Hepatocyte (in vitro differentiated cells): ENCODE results near the gene SLC35E2B. TPM values are rescaled to one million over a fixed set of nuclear protein-coding genes. Genes with fewer than 3 reads are reported as not detected.

ENCODE experiments used
- DNase-seq: peaks from one replicate; pipeline ENCODE4 v3.0.0-alpha.2; 2016; ENCODE audit warnings: low spot score
- H2AFZ ChIP-seq: fragments of 200-600 bp; sonication (generic); 2 replicates; pipeline ENCODE4 v1.6.0; 2016; ENCODE audit warnings: antibody characterized with exemption, mild to moderate bottlenecking
- H3K27ac ChIP-seq: fragments of 200-600 bp; sonication (generic); 2 replicates; pipeline ENCODE4 v1.5.1; 2016; ENCODE audit warnings: mild to moderate bottlenecking
- H3K27me3 ChIP-seq: fragments of 200-600 bp; sonication (generic); 2 replicates; pipeline ENCODE4 v1.6.1; 2016
- H3K36me3 ChIP-seq: fragments of 200-600 bp; sonication (generic); replicated peaks from 2 replicates; pipeline ENCODE4 v1.5.1; 2016; ENCODE audit warnings: low read depth; ENCODE audit not compliant: insufficient read depth
- H3K4me1 ChIP-seq: fragments of 200-600 bp; sonication (generic); 2 replicates; pipeline ENCODE4 v1.5.1; 2016; ENCODE audit warnings: mild to moderate bottlenecking, moderate library complexity; ENCODE audit not compliant: insufficient read depth
- H3K4me2 ChIP-seq: fragments of 200-600 bp; sonication (generic); 2 replicates; pipeline ENCODE4 v1.6.0; 2016
- H3K4me3 ChIP-seq: fragments of 200-600 bp; sonication (generic); 2 replicates; pipeline ENCODE4 v1.5.1; 2016; ENCODE audit warnings: mild to moderate bottlenecking
- H3K79me2 ChIP-seq: fragments of 200-600 bp; sonication (generic); 2 replicates; pipeline ENCODE4 v1.6.0; 2017; ENCODE audit warnings: mild to moderate bottlenecking
- H3K9me2 ChIP-seq: fragments of 200-600 bp; sonication (generic); replicated peaks from 2 replicates; pipeline ENCODE4 v1.6.0; 2017; ENCODE audit warnings: mild to moderate bottlenecking; ENCODE audit not compliant: insufficient read depth
- H3K9me3 ChIP-seq: fragments of 200-600 bp; sonication (generic); 2 replicates; pipeline ENCODE4 v1.5.1; 2016; ENCODE audit warnings: low read depth, mild to moderate bottlenecking
- H4K20me1 ChIP-seq: fragments of 200-600 bp; sonication (generic); 2 replicates; pipeline ENCODE4 v1.6.0; 2016; ENCODE audit warnings: mild to moderate bottlenecking; ENCODE audit not compliant: insufficient read depth, poor library complexity, severe bottlenecking
- CTCF ChIP-seq: fragments of 200-600 bp; sonication (generic); IDR thresholded peaks from 2 replicates; pipeline ENCODE4 v1.5.1; 2016; ENCODE audit warnings: antibody characterized with exemption, mild to moderate bottlenecking; ENCODE audit not compliant: poor library complexity
- EZH2 ChIP-seq: fragments of 200-600 bp; sonication (generic); IDR thresholded peaks from 2 replicates; pipeline ENCODE4 v1.6.1; 2016; ENCODE audit warnings: antibody characterized with exemption, mild to moderate bottlenecking, borderline replicate concordance
- EZH2phosphoT487 ChIP-seq: fragments of 200-600 bp; sonication (generic); IDR thresholded peaks from one replicate; pipeline ENCODE4 v1.6.1; 2018; ENCODE audit warnings: antibody characterized with exemption, mild to moderate bottlenecking, low read depth, moderate library complexity; ENCODE audit not compliant: unreplicated experiment, severe bottlenecking
- WGBS: methylation state at CpG from one replicate; pipeline ENCODE4 v1.1.6; 2016; ENCODE audit warnings: low lambda C conversion rate; ENCODE audit errors: missing lambda C conversion rate; 5-methylcytosine and 5-hydroxymethylcytosine counted together
- polyA plus RNA-seq: library from polyadenylated mRNA; unstranded; fragments of >200 nt; fragmentation: Nextera tagmentation; extraction: Ambion mirVana; gene quantifications from 2 replicates; pipeline ENCODE4 v1.2.1, GENCODE V29; 2016
- total RNA-seq: library from RNA; depleted of rRNA; stranded (reverse); fragments of >200 nt; gene quantifications from 2 replicates; pipeline ENCODE4 v1.2.3, GENCODE V29; 2014

Gene SLC35E2B
- total and polyA plus RNA-seq, 2 experiments from 2014 or later = 29.2 to 46.7 TPM

- no peak overlapping the region for H3K4me2 ChIP-seq
- H3K36me3 ChIP-seq = no peaks in the 10 kb centered on the region
- no peak overlapping the region for H3K27ac ChIP-seq
- no peak for DNase-seq
- no peaks in the 10 kb centered on the region for H3K9me2 ChIP-seq
- H4K20me1 ChIP-seq = peaks cover 14% of the 10 kb centered on the region
- H3K4me1 ChIP-seq = peaks cover 19% of the 10 kb centered on the region
- no peak for TF ChIP-seq EZH2phosphoT487
- no peak for TF ChIP-seq CTCF
- TF ChIP-seq EZH2 = no peak
- H3K4me3 ChIP-seq = no peak overlapping the region
- H3K27me3 ChIP-seq = no peaks in the 10 kb centered on the region
- 98% methylated on average over 11 of the region's 11 CpGs for WGBS
- H3K79me2 ChIP-seq = peaks cover 53% of the 10 kb centered on the region
- H3K9me3 ChIP-seq = no peaks in the 10 kb centered on the region
- no peak overlapping the region for H2AFZ ChIP-seq
Measured at GRCh38 chr1:1617516-1617915, 75.1 kb downstream of the SLC35E2B start.

DNA sequence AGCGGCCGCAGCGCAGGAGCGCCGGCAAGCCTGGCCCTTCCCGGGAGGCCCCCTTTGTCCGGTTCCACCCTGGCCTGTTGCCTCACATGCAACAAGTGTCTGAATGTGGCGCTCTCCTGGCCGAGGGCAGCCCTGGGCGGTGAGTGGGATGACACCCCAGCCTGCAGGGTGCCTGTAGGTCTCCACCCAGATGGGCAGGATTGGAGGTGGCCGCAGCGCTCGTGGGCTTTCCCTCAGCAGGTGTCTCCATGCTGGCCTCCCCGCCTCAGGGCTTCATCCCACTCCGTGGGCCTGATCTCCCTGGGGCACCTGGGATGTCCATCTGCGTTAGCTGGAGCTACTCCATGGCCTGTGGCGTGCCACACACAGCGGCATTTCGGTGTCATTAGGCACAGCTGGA, 75.8 kb downstream of the SLC35E2B start:
- Histone ChIP-seq H3K4me2 (peak overlapping the region; percentile 94), H3K36me3 (no peaks in the 10 kb centered on the region), H3K79me2 (peaks cover 60% of the 10 kb centered on the region), H3K27ac (no peak overlapping the region), H2AFZ (no peak overlapping the region), H3K9me2 (no peaks in the 10 kb centered on the region), H3K4me3 (peak overlapping the region; percentile 97), H4K20me1 (peaks cover 14% of the 10 kb centered on the region), H3K4me1 (peaks cover 19% of the 10 kb centered on the region), H3K27me3 (no peaks in the 10 kb centered on the region), H3K9me3 (no peaks in the 10 kb centered on the region)
- 88% methylated on average over 19 of the region's 19 CpGs for WGBS
- no peak for TF ChIP-seq CTCF
- no peak for TF ChIP-seq EZH2
- no peak for TF ChIP-seq EZH2phosphoT487
- DNase-seq = no peak

DNA sequence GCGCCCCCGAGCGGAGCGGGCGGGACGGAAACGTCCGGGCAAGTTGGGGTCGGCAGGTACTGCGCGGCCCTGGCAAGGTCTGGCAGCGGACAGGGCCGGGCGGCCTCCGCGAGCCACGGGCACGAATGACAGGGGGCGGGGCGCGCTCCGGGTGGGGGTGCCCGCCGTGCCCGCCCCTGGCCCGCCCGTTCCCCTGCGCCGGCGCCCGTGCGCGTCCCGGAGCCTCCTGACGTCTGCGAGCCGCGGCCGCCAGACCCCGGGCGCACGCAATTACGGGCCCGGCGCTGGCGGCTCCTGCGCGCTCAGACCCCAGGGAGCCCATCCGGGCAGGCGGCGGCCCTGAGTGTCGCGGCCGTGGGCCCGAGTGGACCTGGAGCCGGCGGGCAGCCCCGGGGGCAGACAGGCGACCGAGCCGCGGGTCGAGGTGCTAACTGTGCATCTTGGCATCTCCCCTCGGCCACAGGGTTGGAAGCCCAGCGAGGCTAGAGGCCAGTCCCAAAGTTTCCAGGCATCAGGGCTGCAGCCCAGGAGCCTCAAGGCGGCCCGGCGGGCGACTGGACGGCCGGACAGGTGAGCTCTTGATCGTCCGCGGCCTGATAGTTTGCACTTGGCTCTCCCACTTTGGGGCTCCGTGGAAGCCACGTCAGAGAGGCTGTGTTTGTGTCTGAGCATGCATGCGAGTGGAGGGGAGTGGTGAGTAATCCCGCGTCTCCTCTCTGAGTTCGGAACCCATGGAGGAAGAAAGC, 76.4 kb downstream of the SLC35E2B start:
- peak overlapping the region; percentile 94 for H3K4me2 ChIP-seq
- peaks cover 14% of the 10 kb centered on the region for H4K20me1 ChIP-seq
- peak overlapping the region; percentile 100 for H3K27ac ChIP-seq
- no peak overlapping the region for H2AFZ ChIP-seq
- peaks cover 19% of the 10 kb centered on the region for H3K4me1 ChIP-seq
- no peaks in the 10 kb centered on the region for H3K36me3 ChIP-seq
- TF ChIP-seq EZH2phosphoT487 = no peak
- no peak for TF ChIP-seq CTCF
- no peak for TF ChIP-seq EZH2
- WGBS = 11% methylated on average over 34 of the region's 80 CpGs
- no peaks in the 10 kb centered on the region for H3K9me2 ChIP-seq
- H3K79me2 ChIP-seq = peaks cover 61% of the 10 kb centered on the region
- peak overlapping the region; percentile 97 for H3K4me3 ChIP-seq
- H3K27me3 ChIP-seq = no peaks in the 10 kb centered on the region
- DNase-seq = peak; percentile 77
- H3K9me3 ChIP-seq = no peaks in the 10 kb centered on the region
